GM19240 (cell line): ENCODE results near the gene PAM.

Source experiments
- DNase-seq: peaks from one replicate; pipeline ENCODE4 v3.0.0; 2011; ENCODE audit warnings: low spot score; ENCODE audit not compliant: insufficient read length

The PAM gene

GRCh38 chr5:102807878-102808502 lies 52.9 kb downstream of the PAM start:
- DNase-seq = no peak

GRCh38 chr5:102809033-102809432 lies 53.9 kb downstream of the PAM start:
- no peak for DNase-seq

GRCh38 chr5:102811972-102812371 lies 56.9 kb downstream of the PAM start:
- DNase-seq = no peak

GRCh38 chr5:102813740-102814139 lies 58.6 kb downstream of the PAM start:
- DNase-seq = no peak

DNA sequence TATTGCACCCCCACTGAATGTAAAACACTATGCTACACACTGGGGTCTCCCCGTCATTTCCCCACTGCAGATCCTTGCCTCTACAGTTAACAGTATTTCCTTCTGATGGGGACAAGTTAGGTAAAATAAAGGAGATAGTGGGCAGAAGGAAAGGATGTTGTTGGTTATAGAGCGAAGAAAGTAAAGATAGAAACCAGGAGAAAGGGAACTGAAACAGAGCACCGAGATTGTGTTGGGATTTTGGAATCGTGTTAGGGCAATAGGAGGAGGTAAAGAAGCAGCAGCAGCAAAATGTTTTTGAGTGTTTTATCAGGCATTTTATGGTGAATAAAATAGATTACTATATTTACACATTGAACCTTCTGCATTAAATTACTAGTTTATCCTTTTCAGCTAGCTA lies 60.0 kb downstream of the PAM start:
- DNase-seq = no peak

- DNase-seq = no peak
Observed at GRCh38 chr5:102815540-102816332, 60.6 kb downstream of the PAM start.

DNA sequence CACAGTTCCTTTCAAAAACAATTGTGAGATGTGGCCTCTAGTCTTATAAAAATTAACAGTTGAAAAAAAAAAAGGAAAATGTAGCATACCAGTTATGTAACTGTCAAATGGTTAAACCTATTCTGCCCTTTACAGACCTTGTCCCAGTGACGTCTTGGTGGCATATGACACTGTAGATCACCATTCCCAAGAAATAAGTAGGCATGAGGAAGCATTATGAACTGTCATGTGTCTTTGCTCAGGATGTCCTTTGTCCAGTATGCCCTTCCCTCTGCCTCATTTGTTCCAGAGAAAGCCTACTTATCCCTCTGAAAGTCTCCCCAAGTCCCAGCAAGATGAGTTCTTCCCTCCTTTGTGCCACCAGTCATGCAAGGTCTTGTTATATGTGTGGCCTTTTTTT lies 63.2 kb downstream of the PAM start:
- no peak for DNase-seq

DNA sequence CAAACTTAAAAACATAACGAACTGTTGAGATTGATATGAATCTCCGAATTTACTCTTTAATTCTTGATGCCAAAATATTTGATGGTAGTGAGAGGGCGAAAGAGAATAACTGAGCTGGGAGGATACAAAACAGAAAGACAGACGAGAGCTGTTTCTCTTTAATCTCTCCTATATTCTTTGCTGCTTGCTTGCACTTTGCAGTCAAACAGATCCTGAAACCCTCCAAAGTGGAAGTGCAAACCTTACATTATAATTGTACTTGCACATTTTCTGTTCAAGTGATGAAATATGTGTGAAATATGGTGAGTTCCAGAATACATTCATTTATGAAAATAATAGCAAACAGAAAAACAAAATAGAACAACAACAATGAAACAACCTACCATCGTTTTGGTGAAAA lies 63.8 kb downstream of the PAM start:
- no peak for DNase-seq

- DNase-seq = no peak
Observed at GRCh38 chr5:102819634-102820033, 64.5 kb downstream of the PAM start.

GRCh38 chr5:102823441-102823874 lies 68.4 kb downstream of the PAM start:
- DNase-seq = no peak

DNA sequence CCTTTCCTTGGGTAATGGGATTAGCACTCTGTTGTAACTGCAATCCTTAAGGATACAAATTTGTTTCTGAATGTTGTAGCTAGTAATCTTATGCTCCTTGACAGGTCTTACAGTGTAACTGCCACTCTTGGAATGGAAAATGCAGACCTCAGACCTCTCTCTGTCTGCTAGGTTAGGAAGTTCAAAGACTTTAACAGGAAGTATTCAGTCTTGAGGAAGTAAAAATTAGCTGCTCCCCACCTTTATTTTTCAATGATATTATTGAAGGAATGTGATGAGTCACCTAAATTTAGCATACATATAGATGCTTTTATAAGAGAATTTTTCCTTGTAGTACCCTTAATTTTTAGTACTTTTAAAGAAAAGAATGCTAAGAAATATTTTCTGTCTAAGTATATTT lies 71.5 kb downstream of the PAM start:
- DNase-seq = no peak

DNA sequence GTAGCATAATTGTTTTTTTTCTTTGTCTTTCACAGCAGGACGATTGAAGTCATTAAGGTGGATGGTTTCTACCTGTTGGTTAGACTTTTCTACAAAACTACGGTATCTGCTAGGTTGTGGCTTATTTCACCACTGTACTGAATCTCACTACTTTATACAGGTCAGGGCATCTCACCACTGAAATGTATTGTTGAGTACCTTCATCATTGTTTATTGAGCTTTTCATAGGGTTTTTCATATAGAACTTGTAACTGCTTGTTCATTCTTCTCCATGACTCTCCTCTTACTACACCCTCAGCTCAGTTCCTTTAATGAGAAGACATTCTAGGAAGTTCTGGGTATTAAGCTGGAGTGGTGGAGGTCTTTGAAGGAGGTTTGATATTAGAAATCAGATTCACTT lies 75.1 kb downstream of the PAM start:
- DNase-seq = no peak

DNA sequence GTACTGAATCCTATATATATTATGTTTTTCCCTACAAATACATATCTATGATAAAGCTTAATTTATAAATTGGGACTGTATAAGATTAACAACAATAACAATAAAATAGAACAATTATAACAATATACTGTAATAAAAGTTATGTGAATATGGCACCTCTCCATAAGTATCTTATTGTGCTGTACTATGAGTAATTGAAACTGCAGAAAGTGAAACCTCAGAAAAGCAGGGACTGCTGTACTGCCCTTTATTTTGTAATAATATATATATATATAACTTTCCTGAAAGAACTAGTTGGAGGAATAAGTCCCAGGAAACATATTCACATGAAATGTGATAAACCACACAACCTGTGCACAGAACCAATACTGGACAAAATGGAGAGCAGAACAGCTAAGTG lies 77.3 kb downstream of the PAM start:
- no peak for DNase-seq

GRCh38 chr5:102833146-102833545 lies 78.0 kb downstream of the PAM start:
- no peak for DNase-seq

GRCh38 chr5:102834438-102834964 lies 79.4 kb downstream of the PAM start:
- DNase-seq = no peak

GRCh38 chr5:102835717-102836116 lies 80.6 kb downstream of the PAM start:
- no peak for DNase-seq

GRCh38 chr5:102841021-102841420 lies 85.9 kb downstream of the PAM start:
- no peak for DNase-seq

DNA sequence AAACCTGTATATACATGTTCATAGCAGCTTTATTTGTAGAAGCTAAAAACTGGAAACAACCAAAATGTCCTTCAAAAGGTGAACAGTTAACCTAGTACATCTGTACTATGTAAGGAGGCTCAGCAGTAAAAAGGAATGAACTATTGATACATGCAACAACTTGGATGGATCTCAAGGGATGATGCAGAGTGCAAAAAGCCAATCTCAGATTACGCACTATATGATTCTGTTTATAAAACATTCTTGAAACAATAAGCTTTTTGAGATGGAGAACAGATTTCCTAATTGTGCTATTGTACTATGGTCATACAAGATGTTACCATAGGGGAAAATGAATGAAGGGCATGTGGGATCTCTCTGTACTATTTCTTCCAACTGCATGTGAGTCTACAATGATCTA lies 88.9 kb downstream of the PAM start:
- no peak for DNase-seq

GRCh38 chr5:102845041-102845440 lies 89.9 kb downstream of the PAM start:
- DNase-seq = no peak

GRCh38 chr5:102850503-102850902 lies 95.4 kb downstream of the PAM start:
- DNase-seq = no peak

- no peak for DNase-seq
Observed at GRCh38 chr5:102853680-102854079, 98.6 kb downstream of the PAM start.

GRCh38 chr5:102855681-102856388 lies 100.7 kb downstream of the PAM start:
- DNase-seq = no peak
